MCF 10A (cell line): Measurements from ENCODE around the gene GTSE1. TPM values are rescaled to one million over a fixed set of nuclear protein-coding genes. Genes with fewer than 3 reads are reported as not detected.

ENCODE experiments used
- BruUV-seq: library from RNA; stranded (reverse); fragments of 400-500 nt; replicated peaks from 2 replicates; lab custom pipeline; 2021; lab: Mats Ljungman, UMichigan
- CTCF ChIA-PET: fragments of 300-600 bp; sonication (Branson Sonifier 250); formaldehyde crosslinking; extraction: SDS; loops from one replicate; lab custom pipeline; 2021; ENCODE audit warnings: antibody characterized with exemption, inconsistent platforms; lab: Yijun Ruan, JAX
- POLR2A ChIA-PET: fragments of 300-600, 350-650 bp; sonication (Branson Sonifier 250); formaldehyde crosslinking; extraction: SDS; loops from one replicate; lab custom pipeline; 2020; ENCODE audit warnings: antibody characterized with exemption, inconsistent platforms; lab: Yijun Ruan, JAX
- DNase-seq: peaks from one replicate; pipeline ENCODE4 v3.0.0-alpha.2; 2018; ENCODE audit not compliant: unreplicated experiment
- H3K27ac Mint-ChIP-seq: one replicate; pipeline ENCODE4 v1.8.0; 2022; ENCODE audit warnings: mild to moderate bottlenecking, low read depth, mixed read lengths; ENCODE audit not compliant: unreplicated experiment
- H3K27me3 Mint-ChIP-seq: one replicate; pipeline ENCODE4 v1.8.0; 2022; ENCODE audit warnings: mixed read lengths; ENCODE audit not compliant: insufficient read depth, unreplicated experiment
- H3K36me3 Mint-ChIP-seq: one replicate; pipeline ENCODE4 v1.8.0; 2022; ENCODE audit warnings: mild to moderate bottlenecking, moderate library complexity, mixed read lengths; ENCODE audit not compliant: insufficient read depth, unreplicated experiment
- H3K4me1 Mint-ChIP-seq: one replicate; pipeline ENCODE4 v1.8.0; 2022; ENCODE audit warnings: mixed read lengths; ENCODE audit not compliant: insufficient read depth, unreplicated experiment
- H3K4me3 Mint-ChIP-seq: one replicate; pipeline ENCODE4 v1.8.0; 2022; ENCODE audit warnings: mild to moderate bottlenecking, moderate library complexity, mixed read lengths; ENCODE audit not compliant: unreplicated experiment
- H3K9me3 Mint-ChIP-seq: one replicate; pipeline ENCODE4 v1.8.0; 2022; ENCODE audit warnings: mixed read lengths; ENCODE audit not compliant: unreplicated experiment
- intact Hi-C: fragments of 100-400 bp; cut with micrococcal nuclease; formaldehyde crosslinking; loops from 2 replicates; pipeline ENCODE4 v1.14.1; 2022
- total RNA-seq: library from RNA; stranded (reverse); gene quantifications from 2 replicates; pipeline ENCODE4 v1.2.3, GENCODE V29; 2022
- TF ChIP-seq, protein P1 (sequence below): fragments of 200-600 bp; IDR thresholded peaks from one replicate; pipeline ENCODE4 v1.8.0; 2022; ENCODE audit warnings: antibody characterized with exemption, mild to moderate bottlenecking; ENCODE audit not compliant: unreplicated experiment

GTSE1 gene
- total RNA-seq, 1 experiment from 2014 or later = 19.9 TPM

DNA sequence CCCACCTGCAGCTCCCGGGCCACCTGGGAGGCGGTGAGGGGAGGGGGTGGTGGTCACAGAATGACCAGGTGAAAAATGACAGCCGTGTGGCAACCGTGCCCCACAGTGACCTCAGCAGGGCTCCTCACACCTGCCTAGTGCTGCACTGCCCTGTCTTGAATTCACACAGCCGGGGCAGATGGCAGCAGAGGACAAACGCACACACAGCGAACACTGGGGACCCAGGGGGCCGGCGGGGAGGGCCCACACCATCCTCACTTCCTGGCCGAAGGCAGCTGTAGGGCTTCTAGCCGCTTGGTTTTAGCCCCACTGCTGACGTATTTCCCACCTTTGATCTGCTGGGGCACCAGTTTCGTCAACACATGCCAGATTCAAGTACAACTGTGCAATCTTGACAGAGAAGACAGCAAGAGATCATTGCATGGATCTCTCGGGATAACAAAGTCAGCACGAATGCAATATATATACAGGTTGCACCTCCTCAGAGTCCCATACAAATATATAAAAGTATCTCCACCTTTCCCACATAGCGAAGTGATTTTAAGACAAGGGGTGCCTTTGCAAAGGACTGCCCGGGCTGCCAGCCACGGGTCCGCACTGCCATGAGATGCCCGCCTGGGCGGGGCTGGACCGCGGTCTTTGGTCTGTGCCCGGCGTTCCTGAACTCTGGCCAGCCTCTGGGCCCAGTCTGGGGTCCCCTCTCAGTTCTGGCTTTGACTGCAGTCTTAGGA, 65.7 kb downstream of the GTSE1 start:
- no peak for DNase-seq
- H3K4me3 Mint-ChIP-seq = no peak overlapping the region
- ChIA-PET CTCF (interaction anchor here (0.6 to 1.0 kb wide), 3 partner anchors 9 to 180 kb away, joined by 3 to 4 read pairs (median 3); no protein-coding TSS in a partner anchor), POLR2A (no interaction called here)
- no peak overlapping the region for H3K27ac Mint-ChIP-seq
- H3K27me3 Mint-ChIP-seq = no peaks in the 10 kb centered on the region
- TF ChIP-seq, protein P1, sequence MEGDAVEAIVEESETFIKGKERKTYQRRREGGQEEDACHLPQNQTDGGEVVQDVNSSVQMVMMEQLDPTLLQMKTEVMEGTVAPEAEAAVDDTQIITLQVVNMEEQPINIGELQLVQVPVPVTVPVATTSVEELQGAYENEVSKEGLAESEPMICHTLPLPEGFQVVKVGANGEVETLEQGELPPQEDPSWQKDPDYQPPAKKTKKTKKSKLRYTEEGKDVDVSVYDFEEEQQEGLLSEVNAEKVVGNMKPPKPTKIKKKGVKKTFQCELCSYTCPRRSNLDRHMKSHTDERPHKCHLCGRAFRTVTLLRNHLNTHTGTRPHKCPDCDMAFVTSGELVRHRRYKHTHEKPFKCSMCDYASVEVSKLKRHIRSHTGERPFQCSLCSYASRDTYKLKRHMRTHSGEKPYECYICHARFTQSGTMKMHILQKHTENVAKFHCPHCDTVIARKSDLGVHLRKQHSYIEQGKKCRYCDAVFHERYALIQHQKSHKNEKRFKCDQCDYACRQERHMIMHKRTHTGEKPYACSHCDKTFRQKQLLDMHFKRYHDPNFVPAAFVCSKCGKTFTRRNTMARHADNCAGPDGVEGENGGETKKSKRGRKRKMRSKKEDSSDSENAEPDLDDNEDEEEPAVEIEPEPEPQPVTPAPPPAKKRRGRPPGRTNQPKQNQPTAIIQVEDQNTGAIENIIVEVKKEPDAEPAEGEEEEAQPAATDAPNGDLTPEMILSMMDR = no peak
- H3K36me3 Mint-ChIP-seq = peaks cover 31% of the 10 kb centered on the region
- H3K4me1 Mint-ChIP-seq = no peaks in the 10 kb centered on the region
- no peaks in the 10 kb centered on the region for H3K9me3 Mint-ChIP-seq
- intact Hi-C loops = no loop called here
- BruUV-seq = no TSS peak

DNA sequence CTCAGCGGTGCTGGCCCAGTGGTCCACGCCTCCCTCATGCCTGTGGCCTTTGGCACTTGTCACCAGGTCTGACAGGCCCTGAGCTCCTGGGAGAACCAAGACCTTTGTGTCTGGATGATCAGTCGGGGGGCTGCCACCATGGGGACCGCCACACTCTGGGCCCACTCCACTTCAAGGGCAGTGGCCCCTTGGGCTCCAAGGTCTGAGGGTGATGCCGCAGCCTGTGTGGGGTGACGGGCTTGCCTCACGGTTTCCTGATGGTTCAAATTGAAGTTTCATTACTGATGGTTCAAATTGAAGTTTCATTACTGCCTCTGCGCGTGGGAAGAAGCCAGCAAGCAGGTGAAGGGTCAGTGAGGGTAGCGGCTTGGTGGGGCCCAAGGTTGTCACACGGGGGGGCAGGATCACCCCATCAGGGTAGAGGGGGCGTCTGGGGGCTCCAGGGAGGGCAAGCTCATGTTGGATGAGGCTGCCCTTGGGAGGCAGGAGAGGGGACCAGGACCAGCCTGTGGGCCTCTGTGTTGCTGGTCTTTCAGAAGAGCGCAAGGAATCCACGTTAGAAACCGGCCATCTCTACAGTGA, 66.4 kb downstream of the GTSE1 start:
- Mint-ChIP-seq H3K36me3 (peaks cover 36% of the 10 kb centered on the region), H3K27ac (no peak overlapping the region), H3K4me1 (no peaks in the 10 kb centered on the region), H3K27me3 (no peaks in the 10 kb centered on the region), H3K4me3 (no peak overlapping the region), H3K9me3 (no peaks in the 10 kb centered on the region)
- CTCF ChIA-PET = interaction anchor here (0.6 to 1.0 kb wide), 3 partner anchors 8 to 179 kb away, joined by 3 to 4 read pairs (median 3); no protein-coding TSS in a partner anchor
- DNase-seq = no peak
- intact Hi-C loops = no loop called here
- TF ChIP-seq, protein P1 = no peak
- POLR2A ChIA-PET = no interaction called here
- BruUV-seq = no TSS peak

DNA sequence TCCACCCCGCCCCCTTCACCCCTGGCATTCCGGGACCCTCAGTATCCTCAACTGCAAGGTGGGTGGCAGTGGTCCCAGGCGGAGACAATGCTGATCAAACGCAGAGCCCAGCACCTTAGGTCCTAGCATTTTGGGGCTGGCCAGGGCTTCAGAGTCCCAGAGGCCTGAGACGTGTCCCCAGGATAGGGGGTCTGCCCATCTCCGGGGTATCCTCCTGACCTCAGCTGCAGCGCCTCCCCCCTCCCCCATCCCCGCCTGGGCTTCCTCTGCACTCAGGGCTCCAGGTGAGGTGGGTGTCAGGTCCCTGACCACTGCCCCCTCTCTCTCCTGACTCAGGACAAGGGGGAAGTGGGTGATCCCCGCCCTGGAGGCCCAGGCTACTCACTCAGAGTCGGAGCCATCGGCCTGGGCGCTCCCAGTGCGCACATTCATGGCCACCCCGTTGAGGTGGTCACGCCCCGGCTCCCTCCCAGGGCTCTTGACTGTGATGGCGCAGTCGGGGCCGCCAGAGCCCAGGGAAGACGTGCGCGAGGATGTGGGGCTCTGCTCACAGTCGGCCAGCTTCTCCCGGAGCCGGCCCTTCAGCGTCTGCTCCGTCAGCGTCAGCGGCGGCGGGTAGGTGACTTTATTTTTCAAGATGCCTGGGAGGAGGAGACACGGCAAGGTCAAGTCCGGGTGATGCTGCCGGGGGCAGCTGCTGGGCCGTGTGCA, 67.1 kb downstream of the GTSE1 start:
- BruUV-seq = no TSS peak
- no peaks in the 10 kb centered on the region for H3K4me1 Mint-ChIP-seq
- ChIA-PET POLR2A (no interaction called here), CTCF (no interaction called here)
- H3K4me3 Mint-ChIP-seq = no peak overlapping the region
- DNase-seq = no peak
- TF ChIP-seq, protein P1 = no peak
- no peaks in the 10 kb centered on the region for H3K27me3 Mint-ChIP-seq
- intact Hi-C loops = no loop called here
- peaks cover 35% of the 10 kb centered on the region for H3K36me3 Mint-ChIP-seq
- H3K9me3 Mint-ChIP-seq = no peaks in the 10 kb centered on the region
- H3K27ac Mint-ChIP-seq = no peak overlapping the region
